HG02798 (cell line): Measurements from ENCODE around the gene ZCCHC7.
A peak's percentile ranks its signal among the peaks of the same experiment; 100 is the strongest.

Experiments used
- ATAC-seq: cut with Tn5 transposase; IDR thresholded peaks from one replicate; pipeline ENCODE4 v1.9.1; 2021; ENCODE audit warnings: mild to moderate bottlenecking; ENCODE audit not compliant: unreplicated experiment, poor library complexity

ZCCHC7 gene

GRCh38 chr9:37364136-37364535 is 243.8 kb downstream of the ZCCHC7 start:
- no peak for ATAC-seq

DNA sequence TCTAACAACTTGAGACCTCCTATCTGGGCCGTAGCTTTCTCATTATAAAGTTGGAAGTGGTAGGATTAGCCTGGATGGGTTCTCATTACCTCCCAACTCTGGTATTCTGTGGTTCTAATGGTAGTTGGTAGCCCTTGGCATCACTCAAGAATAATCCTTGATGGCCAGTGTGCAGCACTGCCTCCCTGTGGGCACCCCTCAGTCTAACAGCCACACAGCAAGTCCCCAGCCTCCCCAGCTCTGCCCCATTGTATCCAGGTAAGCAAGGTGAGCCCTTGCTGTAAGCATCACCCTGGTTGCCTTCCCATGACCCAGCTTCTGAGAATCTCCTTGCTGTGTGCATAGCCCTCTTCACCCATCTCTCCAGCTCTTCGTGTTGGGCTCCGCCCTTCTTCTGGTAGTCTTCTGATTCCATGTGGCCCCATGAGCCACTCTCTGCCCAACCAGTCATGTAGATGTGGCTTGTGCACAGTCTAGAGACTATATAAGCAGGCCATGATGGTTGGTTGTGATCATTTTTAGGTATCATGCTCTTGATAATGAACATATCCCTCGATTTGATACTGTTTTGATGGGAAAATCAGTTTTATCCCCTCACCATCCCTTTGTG is 244.5 kb downstream of the ZCCHC7 start:
- no peak for ATAC-seq

GRCh38 chr9:37369671-37370070 is 249.3 kb downstream of the ZCCHC7 start:
- peak; percentile 29 for ATAC-seq

GRCh38 chr9:37370282-37370681 is 249.9 kb downstream of the ZCCHC7 start:
- no peak for ATAC-seq

DNA sequence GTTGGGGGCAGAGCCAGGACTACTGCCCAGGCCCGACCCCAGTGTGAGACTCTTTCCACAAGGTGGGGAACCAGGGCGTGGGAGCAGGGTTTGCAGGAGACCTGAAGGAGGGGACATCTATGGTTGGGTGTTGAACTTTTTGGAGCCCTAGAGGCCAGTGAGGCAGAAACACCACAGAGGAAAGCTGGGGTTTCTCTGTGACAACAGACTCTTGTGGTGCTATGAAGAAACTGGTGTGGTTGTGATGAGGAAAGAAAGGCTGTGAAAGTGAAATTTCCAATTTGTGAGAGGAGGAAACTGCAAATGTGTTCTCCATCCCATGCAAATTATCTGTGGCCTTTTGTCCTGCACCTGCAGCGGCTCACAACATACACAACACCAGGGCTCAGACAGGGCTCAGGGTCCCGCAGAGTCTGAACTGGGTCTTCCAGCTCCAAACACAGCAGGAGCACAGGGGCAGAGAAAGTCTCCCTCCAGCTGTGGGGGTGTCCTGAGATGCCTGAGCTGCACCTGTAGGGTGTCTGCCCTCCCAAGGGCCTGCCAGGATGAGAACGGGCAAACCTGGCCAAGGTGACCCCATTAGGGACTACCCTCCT is 250.7 kb downstream of the ZCCHC7 start:
- ATAC-seq, result peak; percentile 72

GRCh38 chr9:37371565-37372464 is 251.4 kb downstream of the ZCCHC7 start:
- ATAC-seq, result peak; percentile 7

DNA sequence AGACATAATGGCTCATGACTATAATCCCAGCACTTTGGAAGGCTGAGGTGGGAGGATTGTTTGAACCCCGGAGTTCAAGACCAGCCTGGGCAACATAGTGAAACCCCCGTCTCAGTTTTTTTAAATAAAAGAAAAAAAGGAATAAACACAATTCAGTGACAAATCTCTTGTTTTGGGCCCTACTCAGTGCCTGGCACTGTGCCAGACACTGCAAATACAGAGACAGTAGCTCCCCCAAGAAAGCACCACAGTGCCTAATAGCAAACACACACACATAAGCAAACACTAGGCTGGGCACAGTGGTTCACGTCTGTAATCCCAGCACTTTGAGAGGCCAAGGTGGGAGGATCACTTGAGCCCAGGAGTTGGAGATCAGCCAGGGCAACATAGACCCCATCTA is 252.5 kb downstream of the ZCCHC7 start:
- no peak for ATAC-seq

GRCh38 chr9:37373621-37374020 is 253.2 kb downstream of the ZCCHC7 start:
- ATAC-seq, result no peak

DNA sequence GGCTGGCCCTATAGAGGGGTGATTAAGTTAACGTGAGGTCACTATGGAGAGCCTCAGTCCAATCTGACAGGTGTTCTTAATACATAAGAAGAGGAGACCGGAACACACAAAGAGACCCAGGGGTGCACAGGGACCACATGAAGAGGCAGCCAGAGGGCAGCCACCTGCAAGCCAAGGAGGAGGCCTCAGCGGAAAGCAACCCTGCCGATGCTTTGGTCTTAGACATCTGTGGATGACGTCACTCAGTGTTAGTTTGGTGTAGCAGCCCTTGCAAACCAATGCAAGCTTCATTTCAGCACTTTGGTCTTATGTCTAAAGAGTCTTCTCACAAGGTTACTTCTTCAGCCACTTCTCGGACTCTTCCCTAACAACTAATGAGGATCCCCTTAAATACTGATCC is 254.5 kb downstream of the ZCCHC7 start:
- ATAC-seq, result peak; percentile 46

GRCh38 chr9:37377688-37378612 is 257.6 kb downstream of the ZCCHC7 start:
- ATAC-seq, result peak; percentile 29

DNA sequence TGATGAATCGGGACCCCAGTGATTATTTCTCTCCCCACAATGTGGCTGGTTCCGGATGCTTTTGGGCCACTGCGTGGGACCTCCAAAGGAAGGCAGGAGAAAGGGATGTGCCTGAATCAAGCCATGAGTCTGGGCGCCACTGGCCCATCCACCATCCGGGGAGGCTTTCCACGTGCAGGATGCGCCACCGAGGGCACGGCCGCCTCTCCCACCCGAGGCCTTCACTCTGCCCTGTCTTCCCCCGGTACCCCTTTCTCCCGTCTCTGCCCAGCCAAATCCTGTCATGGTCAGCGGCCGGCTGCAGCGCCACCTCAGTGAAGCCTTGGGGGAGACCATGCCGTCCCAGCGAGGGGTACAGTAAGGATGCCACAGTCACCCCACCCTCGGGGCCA is 258.2 kb downstream of the ZCCHC7 start:
- no peak for ATAC-seq

DNA sequence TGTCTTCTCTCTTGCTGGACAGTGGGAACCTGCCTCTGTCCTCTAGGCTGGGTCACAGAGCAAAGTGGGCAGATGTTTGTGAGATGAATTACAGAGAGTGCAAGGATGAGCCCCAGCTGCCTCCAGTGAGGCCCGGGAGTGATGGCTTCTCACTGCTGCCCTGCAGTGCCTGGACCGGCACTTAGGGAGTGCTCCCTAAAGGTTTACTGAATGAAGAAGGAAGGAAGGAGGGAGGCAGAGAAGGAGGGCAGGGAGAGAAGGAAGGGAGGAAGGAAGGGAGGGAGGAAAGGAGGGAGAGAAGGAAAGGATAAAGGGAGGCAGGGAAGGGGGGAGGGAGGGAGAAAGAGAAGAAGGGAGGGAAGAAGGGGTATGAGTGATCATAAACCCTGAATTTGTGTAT is 259.5 kb downstream of the ZCCHC7 start:
- ATAC-seq, result no peak

- ATAC-seq, result no peak
These were observed 260.2 kb downstream of the ZCCHC7 start for GRCh38 chr9:37380570-37380969.

- no peak for ATAC-seq
These were observed 260.8 kb downstream of the ZCCHC7 start for GRCh38 chr9:37381094-37381741.

GRCh38 chr9:37382161-37382981 is 262.0 kb downstream of the ZCCHC7 start:
- ATAC-seq, result peak; percentile 37

GRCh38 chr9:37382982-37383357 is 262.6 kb downstream of the ZCCHC7 start:
- ATAC-seq, result no peak

DNA sequence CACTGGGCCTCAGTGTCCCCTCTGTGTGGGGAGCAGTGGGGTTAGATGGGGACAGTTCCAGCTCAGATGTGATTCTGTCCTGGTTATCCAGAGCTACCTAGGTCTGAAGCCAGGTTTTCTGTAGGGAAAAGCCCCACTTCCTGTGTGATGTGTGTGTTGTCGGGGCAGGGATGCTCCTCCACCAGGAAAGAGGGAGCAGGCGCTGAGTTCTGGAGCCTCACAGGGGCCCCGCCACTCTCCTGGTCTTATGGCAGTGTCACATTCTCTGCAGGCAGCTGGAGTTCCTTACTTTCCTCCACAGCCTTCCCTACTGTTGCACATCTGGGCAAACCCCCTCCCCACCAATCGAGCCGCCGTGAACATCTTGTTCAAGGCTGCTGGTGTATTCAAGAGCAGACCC is 263.0 kb downstream of the ZCCHC7 start:
- no peak for ATAC-seq

- no peak for ATAC-seq
These were observed 263.7 kb downstream of the ZCCHC7 start for GRCh38 chr9:37383876-37384746.
